Left lung (tissue), 10 donors: Measurements from ENCODE around the gene SUSD3. TPM values are rescaled to one million over a fixed set of nuclear protein-coding genes. Genes with fewer than 3 reads are reported as not detected.

Experiments used
- ATAC-seq: fragments of 200-7000 bp; cut with Tn5 transposase; one replicate; pipeline ENCODE4 v1.9.1; 2020; ENCODE audit warnings: moderate library complexity
- DNase-seq, 4 donors: peaks; one replicate each; pipeline ENCODE4 v3.0.0-alpha.2; 2013 to 2020
- H3K27ac ChIP-seq, 2 donors: fragments of 200-600 bp; sonication (generic) in 1 of 2; one replicate each; pipeline versions ENCODE4 v1.5.0 to v1.8.0; 2020 to 2021
- H3K27me3 ChIP-seq, 2 donors: fragments of 200-600 bp; sonication (generic) in 1 of 2; one replicate each; pipeline versions ENCODE4 v1.5.0 to v1.8.0; 2020 to 2021
- H3K36me3 ChIP-seq, 2 donors: fragments of 200-600 bp; sonication (generic) in 1 of 2; one replicate each; pipeline versions ENCODE4 v1.5.0 to v1.8.0; 2020 to 2021
- H3K4me1 ChIP-seq, 2 donors: fragments of 200-600 bp; one replicate each; pipeline ENCODE4 v1.8.0; 2021
- H3K4me3 ChIP-seq, 2 donors: fragments of 200-600 bp; sonication (generic) in 1 of 2; one replicate each; pipeline versions ENCODE4 v1.5.0 to v1.8.0; 2020 to 2021; ENCODE audit warnings: mild to moderate bottlenecking in 1 of 2
- H3K9me3 ChIP-seq, 2 donors: fragments of 200-600 bp; sonication (generic) in 1 of 2; one replicate each; pipeline versions ENCODE4 v1.5.0 to v1.8.0; 2020 to 2021
- CTCF ChIP-seq, 2 donors: fragments of 200-600 bp; sonication (generic) in 1 of 2; IDR thresholded peaks; one replicate each; pipeline versions ENCODE4 v1.5.0 to v1.8.0; 2021; ENCODE audit warnings: antibody characterized with exemption in 2 of 2
- intact Hi-C, 2 donors: fragments of 100-400 bp; cut with DNase I; formaldehyde crosslinking; loops; one replicate each; pipeline versions ENCODE4 v1.11.2 to v1.14.2; 2022
- polyA plus RNA-seq, 6 donors: library from polyadenylated mRNA; unstranded; fragments of 120-200 nt; gene quantifications; one replicate each; pipeline ENCODE4 v1.2.1, GENCODE V29; 2013; ENCODE audit not compliant: insufficient read length in 6 of 6
- total RNA-seq, 2 donors: library from RNA; stranded (reverse); fragmentation: NEBNext Ultra II Directional; extraction: Animal tissue kit (Norgen Biotek cat#: 25700); gene quantifications; one replicate each; pipeline ENCODE4 v1.2.1, GENCODE V29; 2021
- donor health status: DM: no; HTN: yes; CAD: no.
- donor health status: DM: no; HTN: no; CAD: no.

The SUSD3 gene
- total and polyA plus RNA-seq, 8 donors: 2.6 to 12.1 (median 5.3) TPM

- ATAC-seq (no peak), DNase-seq (peak in 1 of 4 donors; percentile 16)
- Histone ChIP-seq H3K27me3 (no peaks in the 10 kb centered on the region), H3K27ac (no peak overlapping the region), H3K9me3 (peaks cover 0 to 7% of the 10 kb centered on the region in 2 donors), H3K4me1 (peaks cover 12 to 20% of the 10 kb centered on the region in 2 donors), H3K4me3 (no peak overlapping the region), H3K36me3 (peaks cover 0 to 5% of the 10 kb centered on the region in 2 donors)
- no peak for TF ChIP-seq CTCF (IDR thresholded peaks at IDR 0.05)
- intact Hi-C loops: no loop called here
Observed at GRCh38 chr9:93087971-93088655, 29.6 kb downstream of the SUSD3 start.

- intact Hi-C loops: no loop called here
- Histone ChIP-seq H3K4me3 (no peak overlapping the region), H3K4me1 (peaks cover 8 to 20% of the 10 kb centered on the region in 2 donors), H3K36me3 (peaks cover 0 to 5% of the 10 kb centered on the region in 2 donors), H3K9me3 (peaks cover 0 to 7% of the 10 kb centered on the region in 2 donors), H3K27ac (no peak overlapping the region), H3K27me3 (no peaks in the 10 kb centered on the region)
- DNase-seq: peak in 1 of 4 donors; percentile 16
- TF ChIP-seq CTCF (IDR thresholded peaks at IDR 0.05): no peak
- no peak for ATAC-seq
Observed at GRCh38 chr9:93088656-93089015, 30.1 kb downstream of the SUSD3 start.

DNA sequence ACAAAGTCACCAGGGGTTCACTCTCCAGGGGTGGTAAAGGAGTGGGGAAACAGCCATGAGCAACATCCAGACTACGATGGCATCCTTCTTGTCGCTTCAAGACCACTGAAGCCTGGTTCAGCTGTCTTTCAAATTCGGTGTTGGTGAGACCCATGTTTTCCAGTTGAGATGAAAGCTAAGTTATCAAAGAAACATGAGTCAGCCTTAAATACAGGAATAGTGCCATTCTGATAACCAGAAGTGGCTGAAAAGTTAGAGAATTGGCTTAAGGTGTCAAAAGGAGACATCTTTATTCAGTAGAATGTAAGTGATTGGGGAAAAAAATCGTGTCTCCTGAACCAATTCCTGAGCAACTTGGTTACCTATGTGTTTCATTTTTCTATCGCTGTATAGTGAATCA is 30.5 kb downstream of the SUSD3 start:
- Histone ChIP-seq H3K27ac (no peak overlapping the region), H3K9me3 (peaks cover 0 to 7% of the 10 kb centered on the region in 2 donors), H3K27me3 (no peaks in the 10 kb centered on the region), H3K4me1 (peaks cover 5 to 21% of the 10 kb centered on the region in 2 donors), H3K4me3 (no peak overlapping the region), H3K36me3 (peaks cover 0 to 5% of the 10 kb centered on the region in 2 donors)
- DNase-seq (no peak), ATAC-seq (no peak)
- TF ChIP-seq CTCF (IDR thresholded peaks at IDR 0.05): no peak
- intact Hi-C loops: no loop called here

DNA sequence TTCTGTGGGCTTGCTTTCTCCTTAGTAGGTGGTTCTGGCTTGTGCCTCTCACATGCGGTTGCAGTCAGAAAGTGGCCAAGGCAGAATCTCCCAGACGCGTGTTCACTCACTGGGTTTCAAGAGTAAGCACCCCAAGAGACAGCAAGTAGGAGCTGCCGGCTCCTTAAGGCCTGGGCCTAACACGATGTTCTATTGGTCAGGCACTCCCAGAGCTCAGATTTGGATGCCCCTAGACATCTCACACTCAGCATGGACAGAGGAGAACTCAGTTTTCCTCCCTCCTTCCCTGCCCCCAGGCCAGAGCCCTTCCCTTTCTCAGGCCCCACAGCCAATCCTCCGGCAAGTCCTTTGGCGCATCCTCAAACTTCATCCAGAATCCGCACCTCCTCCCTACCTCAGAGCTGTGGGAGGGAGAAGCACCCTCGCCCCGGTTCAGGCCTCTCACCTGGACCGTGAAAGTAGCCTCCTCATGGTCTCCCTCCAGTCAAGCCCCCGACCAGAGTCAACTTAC is 31.0 kb downstream of the SUSD3 start:
- no peak for TF ChIP-seq CTCF (IDR thresholded peaks at IDR 0.05)
- Histone ChIP-seq H3K9me3 (peaks cover 0 to 7% of the 10 kb centered on the region in 2 donors), H3K27me3 (no peaks in the 10 kb centered on the region), H3K36me3 (peaks cover 0 to 3% of the 10 kb centered on the region in 2 donors), H3K4me1 (peaks cover 5 to 26% of the 10 kb centered on the region in 2 donors), H3K27ac (no peak overlapping the region), H3K4me3 (no peak overlapping the region)
- DNase-seq: peak in 1 of 4 donors; percentile 16
- intact Hi-C loops: no loop called here
- ATAC-seq: no peak

DNA sequence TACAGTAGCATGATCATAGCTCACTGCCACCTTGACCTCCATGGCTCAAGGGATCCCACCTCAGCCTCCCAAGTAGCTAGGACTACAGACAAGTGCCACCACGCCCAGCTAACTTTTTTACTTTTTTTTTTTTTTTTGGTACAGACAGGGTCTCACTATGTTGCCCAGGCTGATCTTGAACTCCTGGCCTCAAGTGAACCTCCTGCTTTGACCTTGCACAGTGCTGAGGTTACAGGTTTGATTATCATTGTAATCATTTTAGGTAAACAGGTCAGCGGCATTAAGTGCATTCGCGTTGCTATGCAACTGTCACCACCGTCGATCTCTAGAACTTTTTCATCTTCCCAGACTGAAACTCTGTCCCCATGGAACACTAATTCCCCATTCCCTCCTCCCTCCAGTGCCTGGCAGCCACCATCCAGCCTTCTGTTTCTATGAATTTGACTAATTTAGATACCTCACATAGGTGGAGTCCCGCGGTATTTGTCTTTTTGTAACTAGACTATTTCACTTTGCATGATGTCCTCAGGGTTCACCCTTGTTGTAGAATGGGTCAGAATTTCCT is 31.7 kb downstream of the SUSD3 start:
- Histone ChIP-seq H3K9me3 (peaks cover 0 to 7% of the 10 kb centered on the region in 2 donors), H3K36me3 (no peaks in the 10 kb centered on the region), H3K27me3 (no peaks in the 10 kb centered on the region), H3K27ac (no peak overlapping the region), H3K4me3 (no peak overlapping the region), H3K4me1 (peaks cover 5 to 33% of the 10 kb centered on the region in 2 donors)
- DNase-seq: no peak
- no peak for TF ChIP-seq CTCF (IDR thresholded peaks at IDR 0.05)
- intact Hi-C loops: no loop called here
- no peak for ATAC-seq
